WERI-Rb-1 (cell line): ENCODE results near the gene CCDC137.

ENCODE experiments used
- DNase-seq: peaks from one replicate; pipeline ENCODE4 v3.0.0-alpha.2; 2020
- H3K27ac ChIP-seq: fragments of 250-450 bp; sonication (Bioruptor Pico); 2 replicates; pipeline ENCODE4 v1.5.1; 2020; ENCODE audit warnings: mild to moderate bottlenecking, moderate library complexity
- H3K27me3 ChIP-seq: fragments of 250-450 bp; sonication (Bioruptor Pico); 2 replicates; pipeline ENCODE4 v1.5.1; 2021; ENCODE audit warnings: mild to moderate bottlenecking, low read depth, moderate library complexity; ENCODE audit not compliant: insufficient read depth, severe bottlenecking
- H3K36me3 ChIP-seq: fragments of 250-450 bp; sonication (Bioruptor Pico); 2 replicates; pipeline ENCODE4 v1.5.1; 2020; ENCODE audit warnings: mild to moderate bottlenecking, moderate library complexity
- H3K4me3 ChIP-seq: 2 replicates; pipeline ENCODE4 v1.5.1; 2011; ENCODE audit warnings: low read depth, mild to moderate bottlenecking, control low read depth, low read length
- H3K9me3 ChIP-seq: fragments of 250-450 bp; sonication (Bioruptor Pico); 2 replicates; pipeline ENCODE4 v1.5.1; 2021; ENCODE audit warnings: mild to moderate bottlenecking, moderate library complexity; ENCODE audit not compliant: severe bottlenecking
- TF ChIP-seq, protein P1 (sequence below): IDR thresholded peaks from 2 replicates; pipeline ENCODE4 v1.5.1; 2011; ENCODE audit warnings: low read depth, mild to moderate bottlenecking, control low read depth, inconsistent platforms, low read length

CCDC137 gene

DNA sequence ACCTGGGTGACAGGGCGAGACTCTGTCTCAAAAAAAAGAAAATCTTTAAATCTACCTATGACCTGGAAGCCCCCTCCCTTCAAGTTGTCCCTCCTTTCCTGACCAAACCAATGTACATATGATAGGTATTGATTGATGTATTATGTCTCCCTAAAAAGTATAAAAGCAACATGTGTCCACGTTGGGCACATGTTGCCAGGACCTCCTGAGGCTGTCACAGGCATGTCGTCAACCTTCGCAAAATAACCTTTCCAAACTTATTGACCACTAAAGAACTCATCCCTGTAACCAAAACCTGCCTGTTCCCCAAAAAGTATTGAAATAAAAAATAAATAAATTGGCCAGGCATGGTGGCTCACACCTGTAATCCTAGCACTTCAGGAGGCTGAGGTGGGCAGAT lies 4.5 kb upstream of the CCDC137 start:
- peak overlapping the region; percentile 35; the same call in 1 of the 2 replicates for H3K27ac ChIP-seq
- H3K9me3 ChIP-seq: no peaks in the 10 kb centered on the region
- H3K36me3 ChIP-seq: peaks cover 19% of the 10 kb centered on the region
- DNase-seq: no peak
- no peaks in the 10 kb centered on the region for H3K27me3 ChIP-seq
- H3K4me3 ChIP-seq: no peak overlapping the region
- TF ChIP-seq, protein P1, sequence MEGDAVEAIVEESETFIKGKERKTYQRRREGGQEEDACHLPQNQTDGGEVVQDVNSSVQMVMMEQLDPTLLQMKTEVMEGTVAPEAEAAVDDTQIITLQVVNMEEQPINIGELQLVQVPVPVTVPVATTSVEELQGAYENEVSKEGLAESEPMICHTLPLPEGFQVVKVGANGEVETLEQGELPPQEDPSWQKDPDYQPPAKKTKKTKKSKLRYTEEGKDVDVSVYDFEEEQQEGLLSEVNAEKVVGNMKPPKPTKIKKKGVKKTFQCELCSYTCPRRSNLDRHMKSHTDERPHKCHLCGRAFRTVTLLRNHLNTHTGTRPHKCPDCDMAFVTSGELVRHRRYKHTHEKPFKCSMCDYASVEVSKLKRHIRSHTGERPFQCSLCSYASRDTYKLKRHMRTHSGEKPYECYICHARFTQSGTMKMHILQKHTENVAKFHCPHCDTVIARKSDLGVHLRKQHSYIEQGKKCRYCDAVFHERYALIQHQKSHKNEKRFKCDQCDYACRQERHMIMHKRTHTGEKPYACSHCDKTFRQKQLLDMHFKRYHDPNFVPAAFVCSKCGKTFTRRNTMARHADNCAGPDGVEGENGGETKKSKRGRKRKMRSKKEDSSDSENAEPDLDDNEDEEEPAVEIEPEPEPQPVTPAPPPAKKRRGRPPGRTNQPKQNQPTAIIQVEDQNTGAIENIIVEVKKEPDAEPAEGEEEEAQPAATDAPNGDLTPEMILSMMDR: no peak

DNA sequence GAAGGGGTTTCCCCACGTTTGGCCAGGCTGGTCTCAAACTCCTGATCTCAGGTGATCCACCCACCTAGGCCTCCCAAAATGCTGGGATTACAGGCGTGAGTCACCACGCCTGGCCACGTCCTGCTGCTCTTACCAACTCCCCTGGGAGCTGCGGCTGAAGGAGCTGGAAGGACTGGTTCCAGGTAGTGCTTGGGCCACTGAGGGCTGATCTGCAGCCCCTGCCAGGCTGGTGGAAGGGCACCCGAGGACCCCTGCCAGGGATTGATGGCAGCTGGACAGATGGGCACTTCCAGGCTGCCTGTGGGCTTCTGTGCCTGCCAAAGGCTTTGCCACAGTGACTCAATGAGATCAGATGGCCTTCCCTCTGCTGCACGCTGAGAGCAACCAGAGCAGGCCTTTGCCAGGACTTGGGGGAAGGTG lies 2.5 kb upstream of the CCDC137 start:
- no peaks in the 10 kb centered on the region for H3K9me3 ChIP-seq
- H3K27me3 ChIP-seq: no peaks in the 10 kb centered on the region
- peaks cover 37% of the 10 kb centered on the region for H3K36me3 ChIP-seq
- peak; percentile 16 for DNase-seq
- H3K4me3 ChIP-seq: no peak overlapping the region
- H3K27ac ChIP-seq: peak overlapping the region; percentile 10; the same call in 1 of the 2 replicates
- TF ChIP-seq, protein P1: no peak

DNA sequence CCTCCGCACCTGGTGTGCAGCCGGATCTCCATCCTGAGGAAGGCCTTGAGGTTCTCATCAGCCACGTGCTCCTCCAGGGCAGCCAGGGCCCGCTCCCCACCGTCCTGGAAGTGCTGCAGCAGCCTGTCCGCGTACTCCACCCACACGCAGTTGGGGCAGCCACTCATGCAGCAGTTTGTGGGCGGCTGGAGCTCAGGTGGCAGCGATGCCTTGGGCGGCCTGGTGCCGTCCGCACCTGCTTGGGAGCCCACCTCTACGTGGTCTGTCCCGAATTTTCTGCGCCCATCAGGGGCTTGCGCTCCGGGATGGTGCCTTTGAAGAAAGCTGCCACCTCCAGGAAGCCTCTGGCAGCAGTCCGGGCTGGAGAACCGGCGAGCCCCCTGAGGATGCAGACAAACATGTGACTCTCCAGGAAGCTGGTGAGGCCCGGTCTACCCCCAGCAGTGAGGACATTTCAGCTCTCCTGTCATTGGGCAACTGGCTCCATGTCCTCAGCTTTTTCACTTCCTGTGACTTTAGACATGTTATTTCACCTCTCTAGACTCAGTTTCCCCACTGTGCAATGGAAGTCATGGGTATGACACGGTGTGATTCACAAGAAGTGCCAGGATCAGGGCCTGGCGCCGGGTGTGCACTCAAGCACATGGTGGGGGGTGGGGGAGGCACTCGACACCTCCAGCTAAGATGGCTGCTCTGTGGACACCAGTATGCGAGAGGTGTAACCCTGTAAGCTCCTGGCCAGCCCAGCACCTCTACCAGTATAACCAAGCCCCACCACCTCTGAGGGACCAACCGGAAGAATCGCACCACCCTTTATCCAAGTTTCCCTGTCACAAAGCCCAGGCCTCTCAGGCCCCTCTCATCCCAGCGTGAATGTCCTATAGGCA lies 1.1 kb upstream of the CCDC137 start:
- TF ChIP-seq, protein P1: no peak
- Histone ChIP-seq H3K27me3 (no peaks in the 10 kb centered on the region), H3K36me3 (peaks cover 50% of the 10 kb centered on the region)

DNA sequence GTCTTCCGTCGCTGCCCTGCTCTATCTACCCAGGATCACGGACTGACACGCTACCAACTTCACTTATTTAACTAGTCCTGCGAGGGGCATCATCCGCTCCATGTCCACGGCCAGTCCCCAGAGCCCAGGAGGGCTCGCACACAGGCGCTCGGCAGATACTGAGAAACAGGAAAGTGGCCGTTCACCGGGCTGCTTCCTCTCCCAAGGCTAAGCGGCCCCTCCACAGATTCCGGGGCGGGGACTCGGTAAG lies 520 bp upstream of the CCDC137 start:
- DNase-seq: peak; percentile 66
- H3K9me3 ChIP-seq: no peaks in the 10 kb centered on the region
- TF ChIP-seq, protein P1: no peak
- peak overlapping the region; percentile 97 for H3K4me3 ChIP-seq
- no peaks in the 10 kb centered on the region for H3K27me3 ChIP-seq
- H3K27ac ChIP-seq: peak overlapping the region; percentile 97
- H3K36me3 ChIP-seq: peaks cover 56% of the 10 kb centered on the region

More for the DNA sequence above, 1.1 kb upstream of the CCDC137 start:
- H3K27ac ChIP-seq: peak overlapping the region; percentile 97
- peak overlapping the region; percentile 97 for H3K4me3 ChIP-seq
- no peaks in the 10 kb centered on the region for H3K9me3 ChIP-seq
- peak; percentile 63 for DNase-seq

DNA sequence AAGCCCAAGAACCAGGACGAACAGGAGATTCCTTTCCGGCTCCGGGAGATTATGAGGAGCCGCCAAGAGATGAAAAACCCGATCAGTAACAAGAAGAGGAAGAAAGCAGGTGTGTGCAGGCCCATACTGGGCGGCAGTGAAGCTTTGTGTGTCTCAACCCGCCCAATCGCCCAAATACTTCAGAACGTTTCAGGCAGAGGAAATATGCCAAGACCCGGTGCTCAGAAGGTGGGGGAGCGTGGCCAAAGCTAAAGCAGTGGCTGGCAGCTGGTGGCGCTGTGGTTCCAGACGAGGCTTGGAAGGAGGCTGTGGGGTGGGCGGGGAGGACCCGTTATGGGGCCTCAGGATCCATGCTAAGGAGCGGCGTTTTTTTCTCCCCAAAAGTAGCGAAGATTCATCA lies 1.2 kb downstream of the CCDC137 start:
- peak; percentile 63 for DNase-seq
- H3K27ac ChIP-seq: peak overlapping the region; percentile 15
- H3K9me3 ChIP-seq: no peaks in the 10 kb centered on the region
- no peaks in the 10 kb centered on the region for H3K27me3 ChIP-seq
- H3K36me3 ChIP-seq: peaks cover 73% of the 10 kb centered on the region
- TF ChIP-seq, protein P1: peak; percentile 57
- H3K4me3 ChIP-seq: no peak overlapping the region
